ENCODE data around the gene WWC1. TPM values are rescaled to one million over a fixed set of nuclear protein-coding genes. Genes with fewer than 3 reads are reported as not detected.

Gene WWC1
- total and polyA plus RNA-seq, 9 of the 15 experiments (the other 6 are each of a cell fraction or from before 2014, with no cell fraction given): under 0.01 to 0.54 (median 0.42) TPM; not detected in 6

- Histone ChIP-seq H3K27me3 (ENCODE audit: control insufficient read depth in 2 of 2, insufficient read depth in 2 of 2, low read length in 2 of 2) (peaks cover 12 to 24% of the 10 kb centered on the region in 2 experiments; a peak in 3 of 5 replicates), H3K4me1 (replicated peaks in 1 of 2; ENCODE audit: control insufficient read depth in 2 of 2, insufficient read depth in 2 of 2, low read length in 2 of 2) (no peaks in the 10 kb centered on the region; a peak in 1 of 5 replicates), H3K9me3 (replicated peaks; ENCODE audit: control insufficient read depth, insufficient read depth, low read depth, low read length) (no peaks in the 10 kb centered on the region), H3K9ac (ENCODE audit: insufficient read depth in 1 of 2, low read depth in 2 of 2, low read length in 2 of 2) (no peak overlapping the region), H3K27ac (ENCODE audit: extremely low read depth, low read depth, low read length) (no peak overlapping the region), H3K36me3 (ENCODE audit: control insufficient read depth, insufficient read depth, low read length) (no peaks in the 10 kb centered on the region), H3K9me1 (ENCODE audit: control insufficient read depth, insufficient read depth, low read length) (no peaks in the 10 kb centered on the region), H4K20me1 (replicated peaks; ENCODE audit: control insufficient read depth, insufficient read depth, low read length) (0 out of 2 replicates have a peak, but pooled peaks cover 5% of the 10 kb centered on the region), H3K79me2 (ENCODE audit: control insufficient read depth, insufficient read depth, low read length) (no peaks in the 10 kb centered on the region), H3K4me3 (no peak overlapping the region), H2AFZ (ENCODE audit: low read depth, low read length) (no peak overlapping the region), H3K4me2 (ENCODE audit: insufficient read depth, low read length) (no peak overlapping the region)
- WGBS (ENCODE audit: insufficient coverage, low coverage, missing lambda C conversion rate): 0% methylated on average over 3 of the region's 3 CpGs
- FAIRE-seq: no peak
- no peak for DNase-seq (ENCODE audit: extremely low read depth in 1 of 4, low spot score in 3 of 4)
- TF ChIP-seq ZNF696 (CRISPR knock-in tag; conservative IDR thresholded peaks at IDR 0.05) (no peak), TBP (optimal IDR thresholded peaks at IDR 0.05; ENCODE audit: low read depth, low read length) (no peak), ZBTB43 (CRISPR knock-in tag; IDR thresholded peaks at IDR 0.05) (no peak), ZNF12 (CRISPR knock-in tag; IDR thresholded peaks at IDR 0.05) (no peak), ZZZ3 (IDR thresholded peaks at IDR 0.05) (no peak), TCFL5 (CRISPR knock-in tag; conservative IDR thresholded peaks at IDR 0.05) (no peak), TAF1 (IDR thresholded peaks at IDR 0.05; ENCODE audit: control insufficient read depth, extremely low read depth, insufficient read depth, low read length, severe bottlenecking) (no peak), SNRNP70 (optimal IDR thresholded peaks at IDR 0.05; ENCODE audit: low read depth, low read length) (no peak)
- in situ Hi-C loops (cut with MboI): no loop called here
- no TSS peak for BruUV-seq (replicated peaks)
- ChIA-PET POLR2A (no interaction called here), CTCF (ENCODE audit: low intra/inter-chr PET ratio) (no interaction called here)
- ATAC-seq: no peak
- intact Hi-C loops (cut with micrococcal nuclease): no loop called here
Measured at GRCh38 chr5:168411871-168412270, 120.4 kb downstream of the WWC1 start.

Measured in K562 (cell line).